HepG2 (cell line): ENCODE results near the gene MRPS7. TPM values are rescaled to one million over a fixed set of nuclear protein-coding genes. Genes with fewer than 3 reads are reported as not detected.

Experiments used
- FOXK2 ChIP-seq: fragments of 450-650 bp; IDR thresholded peaks from 2 replicates; pipeline ENCODE4 v1.6.1; 2016
- GTF2F1 ChIP-seq: fragments of 150-350 bp; IDR thresholded peaks from 2 replicates; pipeline ENCODE4 v1.6.1; 2014; ENCODE audit warnings: low read length
- HNRNPLL ChIP-seq: fragments of 200-400 bp; formaldehyde crosslinking; IDR thresholded peaks from 2 replicates; pipeline ENCODE4 v1.6.1; 2017; ENCODE audit warnings: mild to moderate bottlenecking, low read depth, low read length; ENCODE audit not compliant: poor library complexity, severe bottlenecking
- MAFG ChIP-seq: sonication (generic); formaldehyde crosslinking; IDR thresholded peaks from 2 replicates; pipeline ENCODE4 v1.5.1; 2020; ENCODE audit warnings: mild to moderate bottlenecking, missing genetic modification reagents
- MLLT10 ChIP-seq: sonication (generic); formaldehyde crosslinking; IDR thresholded peaks from 2 replicates; pipeline ENCODE4 v1.4.0; 2020; ENCODE audit warnings: missing genetic modification reagents
- SMAD9 ChIP-seq: sonication (generic); formaldehyde crosslinking; IDR thresholded peaks from 2 replicates; pipeline ENCODE4 v1.5.1; 2020; ENCODE audit warnings: mild to moderate bottlenecking, missing genetic modification reagents
- SRY ChIP-seq: sonication (generic); formaldehyde crosslinking; IDR thresholded peaks from 2 replicates; pipeline ENCODE4 v1.8.0; 2022; ENCODE audit warnings: mild to moderate bottlenecking, missing genetic modification reagents
- THAP8 ChIP-seq: sonication (generic); formaldehyde crosslinking; IDR thresholded peaks from 2 replicates; pipeline ENCODE4 v1.5.1; 2020; ENCODE audit warnings: missing genetic modification reagents, mild to moderate bottlenecking, borderline replicate concordance
- ZNF431 ChIP-seq: sonication (generic); formaldehyde crosslinking; IDR thresholded peaks from 2 replicates; pipeline ENCODE4 v1.9.0; 2022; ENCODE audit warnings: missing genetic modification reagents, low read depth, mild to moderate bottlenecking, borderline replicate concordance
- ZNF687 ChIP-seq: sonication (generic); formaldehyde crosslinking; IDR thresholded peaks from 2 replicates; pipeline ENCODE4 v1.5.1; 2020; ENCODE audit warnings: mild to moderate bottlenecking, missing genetic modification reagents, moderate library complexity
- ZSCAN21 ChIP-seq: sonication (generic); formaldehyde crosslinking; IDR thresholded peaks from 2 replicates; pipeline ENCODE4 v1.8.0; 2022; ENCODE audit warnings: mild to moderate bottlenecking, missing genetic modification reagents, moderate library complexity, borderline replicate concordance
- polyA plus RNA-seq, 8 experiments: library from polyadenylated mRNA; depleted of rRNA in 3 of 8; stranded (reverse) in 7 of 8; unstranded in 1 of 8; fragments of >200 nt; fragmentation: Illumina TruSeq in 4 of 8; extraction: Trizol in 4 of 8; gene quantifications; 2 replicates each; pipeline versions ENCODE4 v1.2.1 to v1.2.3, GENCODE V29; 2011 to 2016; ENCODE audit warnings: low read depth in 4 of 8, missing spikeins in 1 of 8, mixed read lengths in 1 of 8; ENCODE audit not compliant: insufficient read depth in 1 of 8
- total RNA-seq, 5 experiments: library from RNA; depleted of rRNA; stranded (reverse); fragments of >200 nt; fragmentation: Illumina TruSeq; extraction: Trizol; gene quantifications; 2 replicates each; pipeline ENCODE4 v1.2.3, GENCODE V29; 2016; ENCODE audit warnings: low read depth in 1 of 5
- TF ChIP-seq, protein P1 (sequence below): sonication (generic); formaldehyde crosslinking; conservative IDR thresholded peaks from 2 replicates; pipeline ENCODE4 v1.8.0; 2022; ENCODE audit warnings: mild to moderate bottlenecking, moderate library complexity, missing genetic modification reagents
- TF ChIP-seq, protein P2 (sequence below): sonication (generic); formaldehyde crosslinking; IDR thresholded peaks from 2 replicates; pipeline ENCODE4 v1.4.0; 2020; ENCODE audit warnings: low read depth, mild to moderate bottlenecking, missing genetic modification reagents
- TF ChIP-seq, protein P3 (sequence below): sonication (generic); formaldehyde crosslinking; IDR thresholded peaks from 2 replicates; pipeline ENCODE4 v1.4.0; 2020; ENCODE audit warnings: mild to moderate bottlenecking, missing genetic modification reagents

Gene MRPS7
- total and polyA plus RNA-seq, 2 of the 13 experiments (the other 11 are each of a cell fraction or from before 2014, with no cell fraction given), result 97.0 to 162 TPM

GRCh38 chr17:75289115-75289831 lies 27.6 kb downstream of the MRPS7 start, which contains the start of gene SLC25A19 (continued):
- TF ChIP-seq, protein P1, sequence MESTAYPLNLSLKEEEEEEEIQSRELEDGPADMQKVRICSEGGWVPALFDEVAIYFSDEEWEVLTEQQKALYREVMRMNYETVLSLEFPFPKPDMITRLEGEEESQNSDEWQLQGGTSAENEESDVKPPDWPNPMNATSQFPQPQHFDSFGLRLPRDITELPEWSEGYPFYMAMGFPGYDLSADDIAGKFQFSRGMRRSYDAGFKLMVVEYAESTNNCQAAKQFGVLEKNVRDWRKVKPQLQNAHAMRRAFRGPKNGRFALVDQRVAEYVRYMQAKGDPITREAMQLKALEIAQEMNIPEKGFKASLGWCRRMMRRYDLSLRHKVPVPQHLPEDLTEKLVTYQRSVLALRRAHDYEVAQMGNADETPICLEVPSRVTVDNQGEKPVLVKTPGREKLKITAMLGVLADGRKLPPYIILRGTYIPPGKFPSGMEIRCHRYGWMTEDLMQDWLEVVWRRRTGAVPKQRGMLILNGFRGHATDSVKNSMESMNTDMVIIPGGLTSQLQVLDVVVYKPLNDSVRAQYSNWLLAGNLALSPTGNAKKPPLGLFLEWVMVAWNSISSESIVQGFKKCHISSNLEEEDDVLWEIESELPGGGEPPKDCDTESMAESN (CRISPR knock-in tag), result no peak; the same call in 1 of the 2 replicates
- no peak for TF ChIP-seq MAFG (CRISPR knock-in tag)
- TF ChIP-seq ZNF687 (CRISPR knock-in tag), result peak; percentile 96
- TF ChIP-seq, protein P2, sequence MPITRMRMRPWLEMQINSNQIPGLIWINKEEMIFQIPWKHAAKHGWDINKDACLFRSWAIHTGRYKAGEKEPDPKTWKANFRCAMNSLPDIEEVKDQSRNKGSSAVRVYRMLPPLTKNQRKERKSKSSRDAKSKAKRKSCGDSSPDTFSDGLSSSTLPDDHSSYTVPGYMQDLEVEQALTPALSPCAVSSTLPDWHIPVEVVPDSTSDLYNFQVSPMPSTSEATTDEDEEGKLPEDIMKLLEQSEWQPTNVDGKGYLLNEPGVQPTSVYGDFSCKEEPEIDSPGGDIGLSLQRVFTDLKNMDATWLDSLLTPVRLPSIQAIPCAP, result no peak; the same call in 1 of the 2 replicates
- no peak for TF ChIP-seq GTF2F1
- no peak; the same call in 1 of the 2 replicates for TF ChIP-seq SRY
- no peak; the same call in 1 of the 2 replicates for TF ChIP-seq ZSCAN21 (CRISPR knock-in tag)
- TF ChIP-seq FOXK2, result no peak
- TF ChIP-seq, protein P3, sequence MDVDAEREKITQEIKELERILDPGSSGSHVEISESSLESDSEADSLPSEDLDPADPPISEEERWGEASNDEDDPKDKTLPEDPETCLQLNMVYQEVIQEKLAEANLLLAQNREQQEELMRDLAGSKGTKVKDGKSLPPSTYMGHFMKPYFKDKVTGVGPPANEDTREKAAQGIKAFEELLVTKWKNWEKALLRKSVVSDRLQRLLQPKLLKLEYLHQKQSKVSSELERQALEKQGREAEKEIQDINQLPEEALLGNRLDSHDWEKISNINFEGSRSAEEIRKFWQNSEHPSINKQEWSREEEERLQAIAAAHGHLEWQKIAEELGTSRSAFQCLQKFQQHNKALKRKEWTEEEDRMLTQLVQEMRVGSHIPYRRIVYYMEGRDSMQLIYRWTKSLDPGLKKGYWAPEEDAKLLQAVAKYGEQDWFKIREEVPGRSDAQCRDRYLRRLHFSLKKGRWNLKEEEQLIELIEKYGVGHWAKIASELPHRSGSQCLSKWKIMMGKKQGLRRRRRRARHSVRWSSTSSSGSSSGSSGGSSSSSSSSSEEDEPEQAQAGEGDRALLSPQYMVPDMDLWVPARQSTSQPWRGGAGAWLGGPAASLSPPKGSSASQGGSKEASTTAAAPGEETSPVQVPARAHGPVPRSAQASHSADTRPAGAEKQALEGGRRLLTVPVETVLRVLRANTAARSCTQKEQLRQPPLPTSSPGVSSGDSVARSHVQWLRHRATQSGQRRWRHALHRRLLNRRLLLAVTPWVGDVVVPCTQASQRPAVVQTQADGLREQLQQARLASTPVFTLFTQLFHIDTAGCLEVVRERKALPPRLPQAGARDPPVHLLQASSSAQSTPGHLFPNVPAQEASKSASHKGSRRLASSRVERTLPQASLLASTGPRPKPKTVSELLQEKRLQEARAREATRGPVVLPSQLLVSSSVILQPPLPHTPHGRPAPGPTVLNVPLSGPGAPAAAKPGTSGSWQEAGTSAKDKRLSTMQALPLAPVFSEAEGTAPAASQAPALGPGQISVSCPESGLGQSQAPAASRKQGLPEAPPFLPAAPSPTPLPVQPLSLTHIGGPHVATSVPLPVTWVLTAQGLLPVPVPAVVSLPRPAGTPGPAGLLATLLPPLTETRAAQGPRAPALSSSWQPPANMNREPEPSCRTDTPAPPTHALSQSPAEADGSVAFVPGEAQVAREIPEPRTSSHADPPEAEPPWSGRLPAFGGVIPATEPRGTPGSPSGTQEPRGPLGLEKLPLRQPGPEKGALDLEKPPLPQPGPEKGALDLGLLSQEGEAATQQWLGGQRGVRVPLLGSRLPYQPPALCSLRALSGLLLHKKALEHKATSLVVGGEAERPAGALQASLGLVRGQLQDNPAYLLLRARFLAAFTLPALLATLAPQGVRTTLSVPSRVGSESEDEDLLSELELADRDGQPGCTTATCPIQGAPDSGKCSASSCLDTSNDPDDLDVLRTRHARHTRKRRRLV (CRISPR knock-in tag), result no peak
- TF ChIP-seq THAP8, result peak; percentile 72; the same call in 1 of the 2 replicates
- TF ChIP-seq ZNF431 (CRISPR knock-in tag), result peak; percentile 55; the same call in 1 of the 2 replicates
- TF ChIP-seq SMAD9 (CRISPR knock-in tag), result no peak; the same call in 1 of the 2 replicates
- TF ChIP-seq MLLT10, result no peak
- peak; percentile 93 for TF ChIP-seq HNRNPLL
